HFFc6 (cell line): ENCODE results near the gene TSHZ1. TPM values are rescaled to one million over a fixed set of nuclear protein-coding genes. Genes with fewer than 3 reads are reported as not detected.
A peak's percentile ranks its signal among the peaks of the same experiment; 100 is the strongest.

ENCODE experiments used
- DNase-seq: peaks from one replicate; pipeline ENCODE4 v3.0.0-alpha.2; 2018
- H3K27ac Mint-ChIP-seq: 2 replicates; pipeline ENCODE4 v1.8.0; 2020; ENCODE audit warnings: mild to moderate bottlenecking, mixed read lengths
- H3K27me3 Mint-ChIP-seq: 2 replicates; pipeline ENCODE4 v1.8.0; 2021; ENCODE audit warnings: mild to moderate bottlenecking, moderate library complexity, mixed read lengths; ENCODE audit not compliant: insufficient read depth
- H3K36me3 Mint-ChIP-seq: 2 replicates; pipeline ENCODE4 v1.8.0; 2021; ENCODE audit warnings: low read depth, mixed read lengths
- H3K4me1 Mint-ChIP-seq: 2 replicates; pipeline ENCODE4 v1.8.0; 2020; ENCODE audit warnings: low read depth, mixed read lengths
- H3K4me3 Mint-ChIP-seq: 2 replicates; pipeline ENCODE4 v1.8.0; 2020; ENCODE audit warnings: mild to moderate bottlenecking, moderate library complexity, mixed read lengths
- H3K9me3 Mint-ChIP-seq: 2 replicates; pipeline ENCODE4 v1.8.0; 2020; ENCODE audit warnings: mild to moderate bottlenecking, mixed read lengths
- CTCF ChIP-seq: fragments of 200-600 bp; sonication (generic); IDR thresholded peaks from 2 replicates; pipeline ENCODE4 v1.5.0; 2021; ENCODE audit warnings: antibody characterized with exemption, mild to moderate bottlenecking
- total RNA-seq, 6 experiments: library from RNA; stranded (reverse); fragmentation: NEBNext Ultra II Directional; extraction: Animal tissue kit (Norgen Biotek cat#: 25700); gene quantifications; 2 replicates in 1 of 6; 3 replicates in 5 of 6; pipeline ENCODE4 v1.2.3, GENCODE V29; 2021

The TSHZ1 gene
- total RNA-seq, 6 experiments from 2014 or later = 18.6 to 25.0 (median 23.3) TPM

GRCh38 chr18:75199327-75199726 is 11.3 kb upstream of the TSHZ1 start:
- H3K36me3 Mint-ChIP-seq = peaks cover 35% of the 10 kb centered on the region
- TF ChIP-seq CTCF = no peak
- H3K9me3 Mint-ChIP-seq = no peaks in the 10 kb centered on the region
- H3K27ac Mint-ChIP-seq = peak overlapping the region; percentile 99
- peaks cover 61% of the 10 kb centered on the region for H3K4me1 Mint-ChIP-seq
- peak overlapping the region; percentile 100 for H3K4me3 Mint-ChIP-seq
- H3K27me3 Mint-ChIP-seq = no peaks in the 10 kb centered on the region
- DNase-seq = no peak

- TF ChIP-seq CTCF = no peak
- Mint-ChIP-seq H3K9me3 (no peaks in the 10 kb centered on the region), H3K4me3 (peak overlapping the region; percentile 100), H3K27ac (peak overlapping the region; percentile 99), H3K36me3 (peaks cover 35% of the 10 kb centered on the region), H3K4me1 (peaks cover 61% of the 10 kb centered on the region), H3K27me3 (no peaks in the 10 kb centered on the region)
- DNase-seq = peak; percentile 73
These were observed 10.5 kb upstream of the TSHZ1 start for GRCh38 chr18:75200071-75200470.

GRCh38 chr18:75200605-75201280 is 9.9 kb upstream of the TSHZ1 start:
- Mint-ChIP-seq H3K9me3 (no peaks in the 10 kb centered on the region), H3K27me3 (no peaks in the 10 kb centered on the region; the same call in 1 of the 2 replicates), H3K36me3 (peaks cover 35% of the 10 kb centered on the region), H3K4me3 (peak overlapping the region; percentile 100), H3K4me1 (peaks cover 66% of the 10 kb centered on the region), H3K27ac (peak overlapping the region; percentile 99)
- DNase-seq = no peak
- no peak for TF ChIP-seq CTCF

GRCh38 chr18:75201282-75202270 is 9.0 kb upstream of the TSHZ1 start:
- no peak for TF ChIP-seq CTCF
- Mint-ChIP-seq H3K4me1 (peaks cover 75% of the 10 kb centered on the region), H3K27me3 (no peaks in the 10 kb centered on the region; the same call in 1 of the 2 replicates), H3K9me3 (no peaks in the 10 kb centered on the region), H3K36me3 (peaks cover 29% of the 10 kb centered on the region), H3K4me3 (peak overlapping the region; percentile 100), H3K27ac (peak overlapping the region; percentile 99)
- no peak for DNase-seq

- DNase-seq = no peak
- peaks cover 3% of the 10 kb centered on the region; the same call in 1 of the 2 replicates for H3K27me3 Mint-ChIP-seq
- TF ChIP-seq CTCF = no peak
- no peaks in the 10 kb centered on the region for H3K9me3 Mint-ChIP-seq
- peak overlapping the region; percentile 99 for H3K27ac Mint-ChIP-seq
- peaks cover 82% of the 10 kb centered on the region for H3K4me1 Mint-ChIP-seq
- H3K36me3 Mint-ChIP-seq = peaks cover 29% of the 10 kb centered on the region
- H3K4me3 Mint-ChIP-seq = peak overlapping the region; percentile 100
These were observed 7.8 kb upstream of the TSHZ1 start for GRCh38 chr18:75202696-75203365.
